ENCODE data around the gene CNPY3.
"Not testable (repeated sequence)": the region's sequence is repeated elsewhere in the genome, so short reads cannot be mapped to it uniquely, and the experiment has no call there.

The CNPY3 gene

DNA sequence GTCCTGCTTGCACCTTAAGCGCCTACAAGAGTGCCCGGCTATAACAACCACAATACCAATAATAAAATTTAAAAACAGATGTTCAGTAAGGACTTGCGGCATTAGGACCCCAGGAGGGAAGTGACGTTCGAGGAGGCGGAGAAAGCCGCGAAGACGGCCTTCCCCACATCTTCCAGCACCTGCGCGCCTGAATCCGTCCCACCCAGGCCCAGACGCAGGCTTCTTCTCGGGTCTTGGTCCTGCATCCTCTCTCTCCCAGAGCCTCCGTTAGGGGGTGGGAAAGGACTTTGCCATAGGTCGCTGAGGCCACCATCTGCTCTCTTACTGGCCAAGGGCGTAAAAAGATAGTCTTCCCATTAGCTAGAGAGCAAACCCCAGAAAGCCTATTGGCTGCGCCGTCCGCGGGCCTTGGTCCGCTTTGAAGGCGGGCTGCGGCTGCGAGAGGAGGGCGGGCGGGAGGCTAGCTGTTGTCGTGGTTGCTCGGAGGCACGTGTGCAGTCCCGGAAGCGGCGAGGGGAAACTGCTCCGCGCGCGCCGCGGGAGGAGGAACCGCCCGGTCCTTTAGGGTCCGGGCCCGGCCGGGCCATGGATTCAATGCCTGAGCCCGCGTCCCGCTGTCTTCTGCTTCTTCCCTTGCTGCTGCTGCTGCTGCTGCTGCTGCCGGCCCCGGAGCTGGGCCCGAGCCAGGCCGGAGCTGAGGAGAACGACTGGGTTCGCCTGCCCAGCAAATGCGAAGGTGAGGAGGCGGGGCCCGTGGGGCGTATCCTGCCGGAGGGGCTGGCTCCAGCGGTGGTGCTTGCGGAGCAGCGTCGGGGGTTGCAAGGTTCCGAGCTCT lies at the start of gene CNPY3:
Gene CNPY3, plus strand, starts transcription at position 495 of the 835 bp plus-strand sequence. Its CDS starts 91 bp downstream, at position 586.
- peak; percentile 95 for DNase-seq

- DNase-seq: not testable (repeated sequence)
These were observed 49.0 kb upstream of the CNPY3 start for GRCh38 chr6:42880240-42880817.

DNA sequence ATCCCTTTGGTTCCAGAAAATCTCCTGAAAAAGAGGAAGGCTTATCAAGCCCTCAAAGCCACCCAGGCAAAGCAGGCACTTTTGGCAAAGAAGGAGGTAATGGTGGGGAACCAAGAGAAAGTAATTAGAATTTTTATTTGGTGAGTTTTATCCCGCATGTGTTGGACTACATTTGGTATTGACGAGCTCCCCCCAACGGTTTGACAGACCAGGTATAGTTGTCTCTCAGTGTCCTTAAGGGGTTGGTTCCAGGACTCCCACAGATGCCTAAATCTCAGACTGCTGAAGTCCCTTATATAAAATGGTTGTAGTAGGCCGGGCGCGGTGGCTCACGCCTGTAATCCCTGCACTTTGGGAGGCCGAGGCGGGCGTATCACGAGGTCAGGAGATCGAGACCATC lies 48.4 kb upstream of the CNPY3 start:
- not testable (repeated sequence) for DNase-seq

DNA sequence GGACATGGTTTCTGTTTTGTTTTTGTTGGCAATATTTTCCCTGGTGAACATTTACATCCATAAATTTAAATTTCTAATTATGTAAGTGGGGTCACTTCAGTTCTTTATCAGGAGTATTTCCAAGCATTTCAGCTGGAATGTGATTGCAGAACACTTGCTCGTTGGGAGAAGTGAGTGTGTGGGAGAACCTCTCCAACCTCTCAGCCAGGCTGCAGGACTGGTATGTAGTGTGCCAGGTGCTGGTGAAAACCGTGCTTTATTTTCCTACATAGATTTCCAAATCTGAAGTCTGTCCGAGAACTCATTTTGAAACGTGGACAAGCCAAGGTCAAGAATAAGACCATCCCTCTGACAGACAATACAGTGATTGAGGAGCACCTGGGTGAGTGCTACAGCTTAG lies 43.6 kb upstream of the CNPY3 start:
- no peak for DNase-seq

GRCh38 chr6:42888201-42888600 lies 41.1 kb upstream of the CNPY3 start:
- not testable (repeated sequence) for DNase-seq

DNA sequence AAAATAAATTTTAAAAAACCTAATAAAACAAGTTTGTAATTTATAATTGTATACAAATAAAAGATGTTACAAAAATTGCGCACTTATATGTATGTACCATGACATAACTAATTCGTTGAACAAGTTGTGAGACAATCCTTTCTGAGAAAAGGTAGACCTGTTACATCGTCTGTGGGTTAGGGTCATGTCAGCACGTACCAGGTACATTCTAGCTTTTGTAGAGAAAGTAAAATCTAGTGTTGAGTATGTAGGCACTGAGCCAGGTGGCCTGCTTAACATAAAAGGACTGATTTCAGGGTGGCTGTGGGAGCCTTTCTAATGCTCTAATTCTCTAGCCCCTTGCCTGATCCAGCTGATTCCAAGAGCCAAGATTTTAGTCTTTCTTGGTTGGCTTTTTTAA lies 39.5 kb upstream of the CNPY3 start:
- DNase-seq: no peak

DNA sequence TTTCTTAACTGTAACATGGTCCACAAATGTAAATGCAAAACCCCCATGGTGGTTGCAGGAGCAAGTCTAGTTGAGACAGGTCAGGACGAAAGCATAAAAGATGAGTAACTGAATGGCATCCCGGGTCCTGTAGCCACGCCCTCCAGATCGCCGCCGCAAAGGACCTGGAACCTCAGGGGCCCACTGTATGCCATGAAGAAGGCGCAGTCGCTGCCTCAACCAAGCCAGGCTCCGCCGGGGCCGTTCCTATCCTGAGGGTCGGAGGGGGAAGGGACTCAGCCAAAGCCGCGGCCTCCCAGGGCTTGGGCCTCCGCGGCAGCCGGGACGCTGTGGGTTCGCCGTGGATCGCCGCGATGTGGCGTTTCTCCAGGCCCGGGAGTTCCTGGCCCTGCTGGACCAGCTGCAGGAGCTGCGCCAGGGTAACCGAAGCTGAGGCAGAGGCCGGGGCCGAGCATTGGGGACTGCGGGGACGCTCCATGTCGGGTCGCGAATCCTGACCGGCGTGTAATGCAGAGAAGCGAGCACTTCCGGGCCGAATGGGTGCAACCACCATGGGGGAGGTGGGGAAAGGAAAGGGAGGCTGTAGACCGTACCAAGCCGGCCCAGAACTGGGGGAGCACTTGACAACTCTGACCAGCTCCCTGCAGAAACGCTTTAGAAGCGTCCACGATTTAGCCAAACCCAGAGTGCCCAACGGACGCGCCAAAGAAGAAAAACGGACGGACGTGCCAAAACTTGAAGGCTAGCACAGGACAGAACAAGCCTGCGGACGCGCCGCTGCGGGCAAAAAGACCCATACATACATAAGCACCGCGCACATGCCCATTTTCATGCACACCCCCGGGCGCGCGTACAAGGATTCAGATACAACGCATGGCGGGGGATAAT lies 38.7 kb upstream of the CNPY3 start:
- peak; percentile 95 for DNase-seq

DNA sequence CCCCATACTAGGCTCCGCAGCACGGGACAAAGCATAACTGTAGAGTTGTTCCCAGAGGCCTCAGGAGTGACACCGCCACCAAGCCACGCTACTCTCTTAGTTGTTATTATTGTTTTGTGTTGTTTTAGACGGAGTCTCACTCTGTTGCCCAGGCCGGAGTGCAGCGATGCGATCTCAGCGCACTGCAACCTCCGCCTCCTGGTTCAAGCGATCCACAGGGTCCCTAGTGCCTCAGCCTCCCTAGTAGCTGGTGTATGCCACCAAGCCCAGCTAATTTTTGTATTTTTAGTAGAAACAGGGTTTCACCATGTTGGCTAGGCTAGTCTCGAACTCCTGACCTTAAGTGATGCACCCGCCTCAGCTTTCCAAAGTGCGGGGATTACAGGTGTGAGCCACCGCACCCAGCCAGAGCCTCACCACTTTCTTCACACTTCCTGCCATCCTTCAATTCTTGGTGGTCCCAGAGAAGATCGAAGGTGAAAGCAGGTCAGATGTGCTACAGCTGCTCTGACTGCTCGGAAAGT lies 38.0 kb upstream of the CNPY3 start:
- no peak for DNase-seq

DNA sequence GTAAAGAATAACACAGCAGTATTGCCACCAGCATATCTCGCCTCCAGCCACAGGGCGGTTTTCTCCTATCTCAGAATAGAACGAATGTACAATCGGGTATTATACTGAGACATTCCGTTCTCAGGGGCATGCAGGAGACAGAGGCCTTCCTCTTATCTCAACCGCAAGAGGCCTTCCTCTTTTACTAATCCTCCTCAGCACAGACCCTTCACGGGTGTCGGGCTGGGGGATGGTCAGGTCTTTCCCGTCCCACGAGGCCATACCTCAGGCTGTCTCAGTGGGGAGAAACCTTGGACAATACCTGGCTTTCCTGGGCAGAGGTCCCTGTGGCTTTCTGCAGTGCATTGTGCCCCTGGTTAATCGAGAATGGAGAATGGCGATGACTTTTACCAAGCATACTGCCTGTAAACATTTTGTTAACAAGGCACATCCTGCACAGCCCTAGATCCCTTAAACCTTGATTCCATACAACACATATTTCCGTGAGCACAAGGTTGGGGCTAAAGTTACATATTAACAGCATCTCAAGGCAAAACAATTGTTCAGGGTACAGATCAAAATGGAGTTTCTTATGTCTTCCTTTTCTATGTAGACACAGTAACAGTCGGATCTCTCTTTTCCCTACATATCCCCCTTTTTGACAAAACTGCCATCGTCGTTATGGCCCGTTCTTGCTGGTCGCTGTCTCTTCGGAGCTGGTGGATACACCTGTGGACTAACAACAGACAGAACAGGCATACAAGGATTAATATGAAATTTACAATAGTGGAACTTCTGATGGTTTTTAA lies 35.0 kb upstream of the CNPY3 start:
- DNase-seq: not testable (repeated sequence)

GRCh38 chr6:42896178-42896719 lies 33.0 kb upstream of the CNPY3 start:
- DNase-seq: no peak

- peak; percentile 58 for DNase-seq
These were observed 30.4 kb upstream of the CNPY3 start for GRCh38 chr6:42898891-42899361.

DNA sequence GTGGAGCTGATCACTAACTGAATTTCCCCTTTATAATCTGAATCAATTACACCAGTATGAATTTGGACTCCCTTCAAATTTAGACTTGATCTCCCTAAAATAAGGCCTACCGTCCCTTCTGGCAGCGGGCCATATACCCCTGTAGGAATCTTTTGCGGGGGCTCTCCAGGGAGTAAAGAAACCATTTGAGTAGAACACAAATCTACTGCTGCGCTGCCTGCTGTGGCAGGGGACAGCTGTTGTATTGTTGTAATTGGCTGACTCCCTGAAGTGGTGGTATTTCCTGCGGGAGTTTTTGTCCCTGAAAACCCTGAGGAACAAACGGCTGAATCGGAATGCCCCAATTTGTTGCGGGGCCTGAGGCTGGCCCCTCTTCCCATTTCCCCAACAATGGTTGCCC lies 29.4 kb upstream of the CNPY3 start:
- DNase-seq: no peak

GRCh38 chr6:42901538-42901957 lies 27.7 kb upstream of the CNPY3 start:
- peak; percentile 97 for DNase-seq

GRCh38 chr6:42902429-42903263 lies 26.6 kb upstream of the CNPY3 start:
- not testable (repeated sequence) for DNase-seq

- no peak for DNase-seq
These were observed 24.8 kb upstream of the CNPY3 start for GRCh38 chr6:42904467-42904866.

DNA sequence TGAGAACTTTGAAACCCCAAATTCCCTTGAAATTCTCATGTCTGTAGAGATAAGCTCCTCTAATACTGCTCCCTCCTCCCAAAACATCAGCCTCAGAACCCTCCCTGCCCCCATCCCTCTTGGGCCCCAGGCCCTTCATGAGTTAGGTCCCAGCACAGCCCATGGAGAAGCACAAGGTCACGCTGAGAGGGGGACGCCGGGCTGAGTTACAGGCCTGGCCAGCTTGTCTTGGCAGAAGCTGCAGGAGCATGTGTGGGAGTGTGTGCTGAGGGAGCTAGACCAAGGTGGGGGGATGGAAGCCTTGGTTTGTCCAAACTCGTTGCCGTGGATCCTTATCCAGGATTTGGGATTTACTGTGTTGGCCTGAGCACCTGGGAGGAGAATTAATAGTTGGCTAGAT lies 21.9 kb upstream of the CNPY3 start:
- no peak for DNase-seq

GRCh38 chr6:42909835-42910234 lies 19.4 kb upstream of the CNPY3 start:
- no peak for DNase-seq

- DNase-seq: no peak
These were observed 17.9 kb upstream of the CNPY3 start for GRCh38 chr6:42911171-42912021.

DNA sequence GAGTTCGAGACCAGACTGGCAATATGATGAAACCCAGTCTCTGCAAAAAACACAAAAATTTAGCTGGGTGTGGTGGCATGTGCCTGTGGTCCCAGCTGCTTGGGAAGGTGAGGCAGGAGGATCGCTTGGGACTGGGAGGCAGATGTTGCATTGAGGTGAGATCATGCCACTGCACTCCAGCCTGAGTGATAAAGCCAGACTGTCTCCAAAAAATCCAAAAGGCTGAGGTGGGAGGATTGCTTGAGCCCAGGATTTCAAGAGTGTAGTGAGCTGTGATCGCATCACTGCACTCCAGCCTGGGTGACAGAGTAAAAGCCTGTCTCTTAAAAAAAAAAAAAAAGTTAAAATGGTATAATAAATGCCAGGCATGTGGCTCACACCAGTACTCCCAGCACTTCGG lies 14.7 kb upstream of the CNPY3 start:
- DNase-seq: no peak

GRCh38 chr6:42915732-42916131 lies 13.5 kb upstream of the CNPY3 start, which contains the start of gene PTCRA:
TSS of gene PTCRA (plus strand) at chr6:42916053. CDS start at chr6:42916070, 17 bp downstream.
- no peak for DNase-seq
